HepG2 (cell line): Measurements from ENCODE around the gene SYTL2. TPM values are rescaled to one million over a fixed set of nuclear protein-coding genes. Genes with fewer than 3 reads are reported as not detected.

ENCODE experiments used
- HBP1 ChIP-seq: IDR thresholded peaks from 2 replicates; pipeline ENCODE4 v1.6.1; 2016; ENCODE audit warnings: low read depth, control low read depth
- HDAC1 ChIP-seq: sonication (generic); formaldehyde crosslinking; IDR thresholded peaks from 2 replicates; pipeline ENCODE4 v1.5.1; 2020; ENCODE audit warnings: mild to moderate bottlenecking, missing genetic modification reagents
- HOXA5 ChIP-seq: sonication (generic); formaldehyde crosslinking; IDR thresholded peaks from 2 replicates; pipeline ENCODE4 v1.4.0; 2020; ENCODE audit warnings: missing genetic modification reagents
- RAD21 ChIP-seq: fragments of 450-650 bp; formaldehyde crosslinking; IDR thresholded peaks from 2 replicates; pipeline ENCODE4 v1.5.0; 2020; ENCODE audit warnings: mild to moderate bottlenecking
- SALL1 ChIP-seq: sonication (generic); formaldehyde crosslinking; IDR thresholded peaks from 2 replicates; pipeline ENCODE4 v1.8.0; 2022; ENCODE audit warnings: mild to moderate bottlenecking, missing genetic modification reagents
- WIZ ChIP-seq: sonication (generic); formaldehyde crosslinking; IDR thresholded peaks from 2 replicates; pipeline ENCODE4 v1.5.1; 2020; ENCODE audit warnings: mild to moderate bottlenecking, missing genetic modification reagents
- ZBTB40 ChIP-seq, 2 experiments: fragments of 450-650 bp in 1 of 2; sonication (generic) in 1 of 2; formaldehyde crosslinking in 1 of 2; IDR thresholded peaks; 2 replicates each; pipeline versions ENCODE4 v1.6.1 to v1.8.0; 2016 to 2022; ENCODE audit warnings: antibody characterized with exemption in 1 of 2, mild to moderate bottlenecking in 1 of 2, missing genetic modification reagents in 1 of 2
- ZBTB43 ChIP-seq: sonication (generic); formaldehyde crosslinking; conservative IDR thresholded peaks from 2 replicates; pipeline ENCODE4 v1.4.0; 2020; ENCODE audit warnings: missing genetic modification reagents
- ZNF121 ChIP-seq: sonication (generic); formaldehyde crosslinking; IDR thresholded peaks from 2 replicates; pipeline ENCODE4 v1.5.0; 2020; ENCODE audit warnings: mild to moderate bottlenecking, missing genetic modification reagents
- ZNF280D ChIP-seq: sonication (generic); formaldehyde crosslinking; IDR thresholded peaks from 2 replicates; pipeline ENCODE4 v1.5.1; 2020; ENCODE audit warnings: mild to moderate bottlenecking, missing genetic modification reagents
- ZNF468 ChIP-seq: sonication (generic); formaldehyde crosslinking; IDR thresholded peaks from 2 replicates; pipeline ENCODE4 v1.8.0; 2022; ENCODE audit warnings: mild to moderate bottlenecking, moderate library complexity, missing genetic modification reagents
- polyA plus RNA-seq, 8 experiments: library from polyadenylated mRNA; depleted of rRNA in 3 of 8; stranded (reverse) in 7 of 8; unstranded in 1 of 8; fragments of >200 nt; fragmentation: Illumina TruSeq in 4 of 8; extraction: Trizol in 4 of 8; gene quantifications; 2 replicates each; pipeline versions ENCODE4 v1.2.1 to v1.2.3, GENCODE V29; 2011 to 2016; ENCODE audit warnings: low read depth in 4 of 8, missing spikeins in 1 of 8, mixed read lengths in 1 of 8; ENCODE audit not compliant: insufficient read depth in 1 of 8
- total RNA-seq, 5 experiments: library from RNA; depleted of rRNA; stranded (reverse); fragments of >200 nt; fragmentation: Illumina TruSeq; extraction: Trizol; gene quantifications; 2 replicates each; pipeline ENCODE4 v1.2.3, GENCODE V29; 2016; ENCODE audit warnings: low read depth in 1 of 5

Gene SYTL2
- total and polyA plus RNA-seq, 2 of the 13 experiments (the other 11 are each of a cell fraction or from before 2014, with no cell fraction given) = 0.77 to 0.90 TPM

GRCh38 chr11:85854557-85855340, 43.8 kb upstream of the SYTL2 start (continued):
- TF ChIP-seq ZNF121 (CRISPR knock-in tag) (peak; percentile 57), HBP1 (no peak), SALL1 (CRISPR knock-in tag) (peak; percentile 97), WIZ (CRISPR knock-in tag) (peak; percentile 89; the same call in 1 of the 2 replicates), RAD21 (peak; percentile 100), ZNF280D (peak; percentile 89), ZBTB40 (IDR thresholded peaks at IDR 0.05) (no peak), ZBTB40 (CRISPR knock-in tag; IDR thresholded peaks at IDR 0.05) (peak; percentile 63; the same call in 1 of the 2 replicates), HDAC1 (CRISPR knock-in tag) (peak; percentile 84), ZBTB43 (CRISPR knock-in tag) (peak; percentile 32; the same call in 1 of the 2 replicates), ZNF468 (CRISPR knock-in tag) (no peak), HOXA5 (CRISPR knock-in tag) (no peak)
